SU-DHL-6 (cell line): ENCODE data around the gene CLPTM1L.

Experiments used
- H2AFZ ChIP-seq: fragments of 200-600 bp; sonication (generic); 2 replicates; pipeline ENCODE4 v1.6.1; 2014; ENCODE audit warnings: low read depth, mild to moderate bottlenecking, moderate library complexity, mixed read lengths, antibody characterized with exemption, low read length; ENCODE audit not compliant: severe bottlenecking
- H3F3A ChIP-seq: fragments of 200-600 bp; shearing (Covaris generic); 2 replicates; pipeline ENCODE4 v1.6.0; 2016; ENCODE audit warnings: antibody characterized with exemption, mild to moderate bottlenecking; ENCODE audit not compliant: insufficient read depth
- H3K27ac ChIP-seq: fragments of 200-600 bp; sonication (generic); 2 replicates; pipeline ENCODE4 v1.5.1; 2016; ENCODE audit warnings: low read depth, mild to moderate bottlenecking, low read length, moderate library complexity, mixed read lengths
- H3K27me3 ChIP-seq: fragments of 200-600 bp; sonication (generic), shearing (Covaris generic); 2 replicates; pipeline ENCODE4 v1.6.0; 2014; ENCODE audit warnings: mild to moderate bottlenecking, low read length
- H3K36me3 ChIP-seq: fragments of 200-600 bp; sonication (generic); 2 replicates; pipeline ENCODE4 v1.6.1; 2014; ENCODE audit warnings: mild to moderate bottlenecking, low read length, mixed read lengths
- H3K4me2 ChIP-seq: fragments of 300-600, 200-600 bp; shearing (Covaris generic), sonication (generic); 2 replicates; pipeline ENCODE4 v1.6.0; 2014; ENCODE audit warnings: low read length, low read depth, mild to moderate bottlenecking; ENCODE audit not compliant: poor library complexity, severe bottlenecking
- H3K4me3 ChIP-seq: fragments of 200-600 bp; sonication (generic); 2 replicates; pipeline ENCODE4 v1.5.1; 2014; ENCODE audit warnings: antibody characterized with exemption, low read length, mild to moderate bottlenecking, mixed read lengths; ENCODE audit not compliant: insufficient read depth, poor library complexity, severe bottlenecking
- H3K79me2 ChIP-seq: fragments of 200-600 bp; sonication (generic); 2 replicates; pipeline ENCODE4 v1.6.1; 2014; ENCODE audit warnings: mild to moderate bottlenecking, low read length, moderate library complexity; ENCODE audit not compliant: insufficient read depth
- H3K9ac ChIP-seq: fragments of 200-600 bp; sonication (generic); 2 replicates; pipeline ENCODE4 v1.7.0; 2014; ENCODE audit warnings: mild to moderate bottlenecking, low read length
- H3K9me2 ChIP-seq: fragments of 200-600 bp; sonication (generic); replicated peaks from 2 replicates; pipeline ENCODE4 v1.6.1; 2014; ENCODE audit warnings: low read length; ENCODE audit not compliant: insufficient read depth
- H3K9me3 ChIP-seq: fragments of 200-600 bp; sonication (generic); 2 replicates; pipeline ENCODE4 v1.6.1; 2014; ENCODE audit warnings: low read length, mixed read lengths; ENCODE audit not compliant: insufficient read depth
- H4K20me1 ChIP-seq: fragments of 200-600 bp; sonication (generic); 2 replicates; pipeline ENCODE4 v1.6.1; 2014; ENCODE audit warnings: low read depth, mild to moderate bottlenecking, antibody characterized with exemption, low read length, moderate library complexity, mixed read lengths
- EZH2phosphoT487 ChIP-seq: fragments of 200-600 bp; sonication (generic), shearing (Covaris generic); conservative IDR thresholded peaks from 2 replicates; pipeline ENCODE4 v1.6.1; 2018; ENCODE audit warnings: mild to moderate bottlenecking, antibody characterized with exemption, low read length, moderate library complexity, mixed read lengths
- TF ChIP-seq, protein P1 (sequence below): fragments of 200-600 bp; sonication (generic); IDR thresholded peaks from one replicate; pipeline ENCODE4 v1.5.1; 2017; ENCODE audit warnings: antibody characterized with exemption, mild to moderate bottlenecking, low read length, moderate library complexity; ENCODE audit not compliant: insufficient read depth, poor library complexity, severe bottlenecking

Gene CLPTM1L

DNA sequence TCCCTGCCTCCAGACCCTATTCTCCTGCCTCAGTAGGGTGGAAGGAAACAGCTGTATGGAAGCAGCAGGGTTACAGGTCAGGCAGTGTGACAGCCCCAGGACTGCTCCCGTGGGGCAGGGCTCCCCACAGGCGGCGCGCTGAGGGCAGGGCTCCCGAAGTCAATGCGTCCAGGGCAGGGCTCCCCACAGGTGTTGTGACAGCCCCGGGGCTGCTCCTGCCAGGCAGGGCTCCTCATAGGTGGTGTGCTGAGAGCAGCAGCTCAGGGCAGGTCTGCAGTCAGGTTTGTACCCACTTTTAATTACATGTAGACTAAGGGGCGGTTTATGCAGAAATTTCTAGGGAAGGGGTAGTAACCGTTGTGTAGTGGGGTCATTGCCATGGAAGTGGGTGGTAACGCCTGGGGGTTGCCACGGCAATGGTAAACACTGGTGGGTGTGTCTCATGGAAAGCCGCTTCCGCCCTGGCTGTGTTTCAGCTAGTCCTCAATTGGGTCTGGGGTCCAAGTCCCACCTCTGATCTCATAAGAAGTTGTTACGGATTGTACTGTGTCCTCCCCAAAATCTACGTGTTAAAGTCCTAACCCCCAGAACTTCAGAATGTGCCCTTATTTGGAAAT, 33.4 kb downstream of the CLPTM1L start:
- H3K36me3 ChIP-seq, result 0 out of 2 replicates have a peak, but pooled peaks cover 4% of the 10 kb centered on the region
- H3F3A ChIP-seq, result peaks cover 70% of the 10 kb centered on the region
- H3K9me2 ChIP-seq, result no peaks in the 10 kb centered on the region
- H3K27ac ChIP-seq, result peak overlapping the region; percentile 97
- peak overlapping the region; percentile 64 for H3K4me2 ChIP-seq
- H3K79me2 ChIP-seq, result no peaks in the 10 kb centered on the region
- H4K20me1 ChIP-seq, result no peaks in the 10 kb centered on the region
- no peak overlapping the region for H2AFZ ChIP-seq
- no peak overlapping the region for H3K4me3 ChIP-seq
- no peak for TF ChIP-seq EZH2phosphoT487
- TF ChIP-seq, protein P1, sequence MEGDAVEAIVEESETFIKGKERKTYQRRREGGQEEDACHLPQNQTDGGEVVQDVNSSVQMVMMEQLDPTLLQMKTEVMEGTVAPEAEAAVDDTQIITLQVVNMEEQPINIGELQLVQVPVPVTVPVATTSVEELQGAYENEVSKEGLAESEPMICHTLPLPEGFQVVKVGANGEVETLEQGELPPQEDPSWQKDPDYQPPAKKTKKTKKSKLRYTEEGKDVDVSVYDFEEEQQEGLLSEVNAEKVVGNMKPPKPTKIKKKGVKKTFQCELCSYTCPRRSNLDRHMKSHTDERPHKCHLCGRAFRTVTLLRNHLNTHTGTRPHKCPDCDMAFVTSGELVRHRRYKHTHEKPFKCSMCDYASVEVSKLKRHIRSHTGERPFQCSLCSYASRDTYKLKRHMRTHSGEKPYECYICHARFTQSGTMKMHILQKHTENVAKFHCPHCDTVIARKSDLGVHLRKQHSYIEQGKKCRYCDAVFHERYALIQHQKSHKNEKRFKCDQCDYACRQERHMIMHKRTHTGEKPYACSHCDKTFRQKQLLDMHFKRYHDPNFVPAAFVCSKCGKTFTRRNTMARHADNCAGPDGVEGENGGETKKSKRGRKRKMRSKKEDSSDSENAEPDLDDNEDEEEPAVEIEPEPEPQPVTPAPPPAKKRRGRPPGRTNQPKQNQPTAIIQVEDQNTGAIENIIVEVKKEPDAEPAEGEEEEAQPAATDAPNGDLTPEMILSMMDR, result no peak
- no peaks in the 10 kb centered on the region for H3K27me3 ChIP-seq
- 0 out of 2 replicates have a peak overlapping the region, but pooled peaks have one; percentile 44 for H3K9ac ChIP-seq
- H3K9me3 ChIP-seq, result peaks cover 20% of the 10 kb centered on the region

DNA sequence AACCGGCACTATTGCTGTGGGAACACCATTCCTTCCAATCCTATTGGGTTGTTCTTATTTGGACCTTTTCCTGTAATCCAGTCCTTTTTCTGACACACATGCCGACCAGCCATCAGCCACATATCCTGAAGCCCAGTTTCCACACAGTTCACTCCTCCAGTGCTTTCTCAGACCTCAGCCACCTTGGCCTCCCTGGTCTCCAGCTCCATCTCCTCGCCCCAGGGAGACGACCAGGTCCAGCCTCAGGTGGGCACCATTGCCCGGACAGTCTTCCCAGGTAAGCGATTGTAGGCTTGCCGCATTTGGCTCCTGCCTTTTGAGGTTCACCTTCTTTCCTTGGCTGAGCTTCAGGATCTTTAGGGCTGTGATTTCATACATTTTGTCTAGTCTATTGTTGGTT, 34.8 kb downstream of the CLPTM1L start:
- Histone ChIP-seq H3F3A (peaks cover 59% of the 10 kb centered on the region), H3K36me3 (0 out of 2 replicates have a peak, but pooled peaks cover 4% of the 10 kb centered on the region), H4K20me1 (no peaks in the 10 kb centered on the region), H3K9ac (no peak overlapping the region), H3K4me3 (no peak overlapping the region), H3K4me2 (no peak overlapping the region), H3K27me3 (no peaks in the 10 kb centered on the region), H3K79me2 (no peaks in the 10 kb centered on the region), H2AFZ (no peak overlapping the region), H3K9me3 (peaks cover 20% of the 10 kb centered on the region), H3K27ac (peak overlapping the region; percentile 97; the same call in 1 of the 2 replicates), H3K9me2 (no peaks in the 10 kb centered on the region)
- TF ChIP-seq, protein P1, result no peak
- TF ChIP-seq EZH2phosphoT487, result no peak

GRCh38 chr5:1304033-1304432, 40.9 kb downstream of the CLPTM1L start:
- Histone ChIP-seq H3K4me2 (no peak overlapping the region), H3K36me3 (peaks cover 6% of the 10 kb centered on the region; the same call in 1 of the 2 replicates), H3K79me2 (no peaks in the 10 kb centered on the region), H3K9me3 (no peaks in the 10 kb centered on the region), H3K9ac (no peak overlapping the region), H2AFZ (no peak overlapping the region), H3K4me3 (no peak overlapping the region), H4K20me1 (no peaks in the 10 kb centered on the region), H3K27ac (no peak overlapping the region), H3K9me2 (no peaks in the 10 kb centered on the region), H3K27me3 (no peaks in the 10 kb centered on the region), H3F3A (peaks cover 24% of the 10 kb centered on the region)
- TF ChIP-seq, protein P1, result no peak
- TF ChIP-seq EZH2phosphoT487, result no peak
